Measurements from ENCODE around the gene SEBOX.

DNA sequence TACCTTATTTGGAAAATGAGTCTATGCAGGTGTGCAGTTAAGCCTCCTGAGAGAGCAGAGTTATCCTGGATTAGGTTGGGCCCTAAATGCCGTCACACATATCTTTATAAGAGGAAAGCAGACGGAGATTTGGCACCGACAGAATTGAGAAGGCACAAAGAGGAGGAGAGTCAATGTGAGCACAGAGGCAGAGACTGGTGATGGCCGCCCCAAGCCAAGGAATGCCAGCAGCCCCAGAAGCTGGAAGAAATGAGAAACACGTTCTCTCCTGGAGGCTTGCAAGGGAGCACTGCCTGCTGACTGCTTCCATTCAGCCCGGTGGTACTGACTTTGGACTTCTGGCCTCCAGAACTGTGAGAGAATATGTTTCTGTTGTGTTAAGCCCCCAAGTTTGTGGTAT, 37.8 kb upstream of the SEBOX start:
- TF ChIP-seq, protein P1, sequence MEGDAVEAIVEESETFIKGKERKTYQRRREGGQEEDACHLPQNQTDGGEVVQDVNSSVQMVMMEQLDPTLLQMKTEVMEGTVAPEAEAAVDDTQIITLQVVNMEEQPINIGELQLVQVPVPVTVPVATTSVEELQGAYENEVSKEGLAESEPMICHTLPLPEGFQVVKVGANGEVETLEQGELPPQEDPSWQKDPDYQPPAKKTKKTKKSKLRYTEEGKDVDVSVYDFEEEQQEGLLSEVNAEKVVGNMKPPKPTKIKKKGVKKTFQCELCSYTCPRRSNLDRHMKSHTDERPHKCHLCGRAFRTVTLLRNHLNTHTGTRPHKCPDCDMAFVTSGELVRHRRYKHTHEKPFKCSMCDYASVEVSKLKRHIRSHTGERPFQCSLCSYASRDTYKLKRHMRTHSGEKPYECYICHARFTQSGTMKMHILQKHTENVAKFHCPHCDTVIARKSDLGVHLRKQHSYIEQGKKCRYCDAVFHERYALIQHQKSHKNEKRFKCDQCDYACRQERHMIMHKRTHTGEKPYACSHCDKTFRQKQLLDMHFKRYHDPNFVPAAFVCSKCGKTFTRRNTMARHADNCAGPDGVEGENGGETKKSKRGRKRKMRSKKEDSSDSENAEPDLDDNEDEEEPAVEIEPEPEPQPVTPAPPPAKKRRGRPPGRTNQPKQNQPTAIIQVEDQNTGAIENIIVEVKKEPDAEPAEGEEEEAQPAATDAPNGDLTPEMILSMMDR (IDR thresholded peaks at IDR 0.05) = no peak
- no peak for TF ChIP-seq POLR2A (IDR thresholded peaks at IDR 0.05)

All from testis (tissue), 2 donors.